22Rv1 (cell line): ENCODE measurements around the gene ENAH.

Source experiments
- ZFX ChIP-seq: fragments of 450-650 bp; IDR thresholded peaks from 2 replicates; pipeline ENCODE4 v1.6.1; 2017; ENCODE audit warnings: antibody characterized with exemption, borderline replicate concordance
- TF ChIP-seq, protein P1 (sequence below): fragments of 450-650 bp; IDR thresholded peaks from 2 replicates; pipeline ENCODE4 v1.5.1; 2017; ENCODE audit warnings: mild to moderate bottlenecking

DNA sequence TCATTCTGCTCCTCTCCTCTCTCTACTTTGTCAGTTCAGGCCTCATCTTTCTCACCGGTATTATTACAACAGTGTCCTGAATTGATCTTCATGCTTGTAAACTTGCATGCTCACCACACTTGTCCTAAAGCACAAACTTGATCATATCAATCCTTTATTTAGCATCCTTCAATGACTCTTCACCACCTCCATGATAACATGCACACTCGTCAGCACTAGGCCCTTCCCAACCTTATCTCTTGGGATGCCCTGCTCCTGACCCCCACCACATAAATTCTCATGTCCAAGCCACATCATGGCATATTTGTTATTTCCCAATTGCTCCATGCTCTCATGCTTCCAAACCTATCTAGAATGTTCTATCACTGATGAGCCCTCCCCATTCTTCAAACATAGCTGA, 103.1 kb downstream of the ENAH start:
- TF ChIP-seq, protein P1, sequence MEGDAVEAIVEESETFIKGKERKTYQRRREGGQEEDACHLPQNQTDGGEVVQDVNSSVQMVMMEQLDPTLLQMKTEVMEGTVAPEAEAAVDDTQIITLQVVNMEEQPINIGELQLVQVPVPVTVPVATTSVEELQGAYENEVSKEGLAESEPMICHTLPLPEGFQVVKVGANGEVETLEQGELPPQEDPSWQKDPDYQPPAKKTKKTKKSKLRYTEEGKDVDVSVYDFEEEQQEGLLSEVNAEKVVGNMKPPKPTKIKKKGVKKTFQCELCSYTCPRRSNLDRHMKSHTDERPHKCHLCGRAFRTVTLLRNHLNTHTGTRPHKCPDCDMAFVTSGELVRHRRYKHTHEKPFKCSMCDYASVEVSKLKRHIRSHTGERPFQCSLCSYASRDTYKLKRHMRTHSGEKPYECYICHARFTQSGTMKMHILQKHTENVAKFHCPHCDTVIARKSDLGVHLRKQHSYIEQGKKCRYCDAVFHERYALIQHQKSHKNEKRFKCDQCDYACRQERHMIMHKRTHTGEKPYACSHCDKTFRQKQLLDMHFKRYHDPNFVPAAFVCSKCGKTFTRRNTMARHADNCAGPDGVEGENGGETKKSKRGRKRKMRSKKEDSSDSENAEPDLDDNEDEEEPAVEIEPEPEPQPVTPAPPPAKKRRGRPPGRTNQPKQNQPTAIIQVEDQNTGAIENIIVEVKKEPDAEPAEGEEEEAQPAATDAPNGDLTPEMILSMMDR = no peak
- no peak for TF ChIP-seq ZFX
